RWPE1 (cell line): ENCODE measurements around the gene FGFR3.
A peak's percentile ranks its signal among the peaks of the same experiment; 100 is the strongest.

Experiments
- CTCF ChIA-PET: fragments of 350-600 bp; sonication (Branson Sonifier 250); formaldehyde crosslinking; extraction: SDS; loops from one replicate; lab custom pipeline; 2021; lab: Yijun Ruan, JAX
- POLR2A ChIA-PET: fragments of 400-600 bp; formaldehyde crosslinking; extraction: SDS; loops from one replicate; lab custom pipeline; 2020; ENCODE audit warnings: antibody characterized with exemption; ENCODE audit not compliant: low non-redundant PET; lab: Yijun Ruan, JAX
- DNase-seq: peaks from one replicate; pipeline ENCODE4 v3.0.0; 2012; ENCODE audit warnings: low spot score
- H3K27ac ChIP-seq: fragments of 450-650 bp; 2 replicates; pipeline ENCODE4 v1.5.1; 2017
- TF ChIP-seq, protein P1 (sequence below): fragments of 450-650 bp; conservative IDR thresholded peaks from 2 replicates; pipeline ENCODE4 v1.5.1; 2017; ENCODE audit warnings: low read depth, mild to moderate bottlenecking

Gene FGFR3

DNA sequence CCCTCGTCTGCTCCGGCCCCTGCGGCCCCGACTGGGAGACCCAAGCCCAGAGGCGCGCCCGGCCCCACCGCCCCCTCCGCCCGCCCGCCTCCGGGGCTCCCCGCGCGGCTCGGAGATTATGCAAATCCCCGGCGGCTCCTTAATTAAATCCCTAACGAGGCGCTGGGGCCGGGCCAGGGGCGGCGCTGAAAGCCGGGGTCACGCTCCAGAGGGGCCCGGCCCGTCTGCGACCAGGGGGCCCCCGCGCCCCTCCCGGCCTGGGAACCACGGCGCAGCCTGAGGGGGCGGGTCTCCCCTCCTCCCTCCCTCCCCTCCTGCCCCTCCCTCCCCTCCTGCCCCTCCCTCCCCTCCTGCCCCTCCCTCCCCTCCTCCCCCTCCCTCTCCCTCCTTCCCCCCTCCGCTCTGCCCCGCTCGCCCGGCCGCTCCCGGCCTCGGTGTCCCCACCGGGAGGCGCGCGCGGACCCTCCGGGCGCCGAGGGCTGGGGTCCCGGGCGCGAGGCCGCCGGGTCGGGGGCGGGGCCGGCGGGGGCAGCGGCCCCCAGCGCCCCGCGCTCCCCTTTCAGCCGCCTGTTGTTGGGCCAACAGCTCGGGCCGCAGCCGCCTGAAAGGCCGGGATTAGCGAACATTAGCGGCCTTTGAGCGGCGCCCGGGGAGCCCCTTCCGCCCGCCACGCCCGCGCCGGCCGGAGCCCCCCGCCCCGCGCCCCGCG, 25.9 kb upstream of the FGFR3 start:
- TF ChIP-seq, protein P1, sequence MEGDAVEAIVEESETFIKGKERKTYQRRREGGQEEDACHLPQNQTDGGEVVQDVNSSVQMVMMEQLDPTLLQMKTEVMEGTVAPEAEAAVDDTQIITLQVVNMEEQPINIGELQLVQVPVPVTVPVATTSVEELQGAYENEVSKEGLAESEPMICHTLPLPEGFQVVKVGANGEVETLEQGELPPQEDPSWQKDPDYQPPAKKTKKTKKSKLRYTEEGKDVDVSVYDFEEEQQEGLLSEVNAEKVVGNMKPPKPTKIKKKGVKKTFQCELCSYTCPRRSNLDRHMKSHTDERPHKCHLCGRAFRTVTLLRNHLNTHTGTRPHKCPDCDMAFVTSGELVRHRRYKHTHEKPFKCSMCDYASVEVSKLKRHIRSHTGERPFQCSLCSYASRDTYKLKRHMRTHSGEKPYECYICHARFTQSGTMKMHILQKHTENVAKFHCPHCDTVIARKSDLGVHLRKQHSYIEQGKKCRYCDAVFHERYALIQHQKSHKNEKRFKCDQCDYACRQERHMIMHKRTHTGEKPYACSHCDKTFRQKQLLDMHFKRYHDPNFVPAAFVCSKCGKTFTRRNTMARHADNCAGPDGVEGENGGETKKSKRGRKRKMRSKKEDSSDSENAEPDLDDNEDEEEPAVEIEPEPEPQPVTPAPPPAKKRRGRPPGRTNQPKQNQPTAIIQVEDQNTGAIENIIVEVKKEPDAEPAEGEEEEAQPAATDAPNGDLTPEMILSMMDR, result no peak
- DNase-seq, result no peak
- ChIA-PET CTCF (interaction anchor here (1.2 kb wide), 1 partner anchor 14 kb away, joined by 3 read pairs; no protein-coding TSS in a partner anchor), POLR2A (no interaction called here)
- peak overlapping the region; percentile 81 for H3K27ac ChIP-seq

DNA sequence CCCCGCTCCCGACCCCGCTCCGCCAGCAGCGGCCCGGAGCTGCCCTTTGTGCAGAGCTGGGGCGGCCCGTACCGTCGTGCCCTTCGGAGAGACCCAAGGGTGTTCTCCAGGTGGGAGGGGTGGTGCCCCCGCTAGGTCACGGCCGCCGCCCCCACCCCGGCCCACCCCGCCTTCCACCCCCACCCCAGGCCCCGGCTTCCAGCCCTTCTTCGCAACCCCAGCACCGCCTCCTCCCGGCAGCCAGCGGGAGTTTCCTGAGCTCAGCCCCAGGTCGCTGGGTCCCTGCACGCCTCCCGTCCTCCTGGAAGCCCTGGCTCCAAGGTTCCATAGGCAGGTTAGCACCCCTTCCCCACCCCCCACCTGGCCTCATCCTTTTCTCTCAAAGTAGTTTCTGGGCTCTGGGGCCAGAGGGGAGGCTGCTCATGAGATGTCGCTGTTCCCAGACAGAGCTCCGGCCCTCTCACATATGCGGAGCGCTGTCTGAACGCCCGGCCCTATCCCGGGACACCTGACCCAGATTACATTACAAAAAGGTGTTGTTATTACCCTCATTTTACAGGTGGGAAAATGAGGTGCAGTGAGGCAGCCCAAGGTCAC, 25.2 kb upstream of the FGFR3 start:
- ChIA-PET CTCF (interaction anchor here (1.2 kb wide), 1 partner anchor 13 kb away, joined by 3 read pairs; no protein-coding TSS in a partner anchor), POLR2A (no interaction called here)
- DNase-seq, result no peak
- H3K27ac ChIP-seq, result peak overlapping the region; percentile 81
- TF ChIP-seq, protein P1, result no peak; the same call in 1 of the 2 replicates

- DNase-seq, result no peak
- POLR2A ChIA-PET, result no interaction called here
- H3K27ac ChIP-seq, result peak overlapping the region; percentile 81
- TF ChIP-seq, protein P1, result no peak
- CTCF ChIA-PET, result interaction anchor here (0.6 to 1.2 kb wide), 2 partner anchors 13 to 130 kb away, joined by 3 read pairs; no protein-coding TSS in a partner anchor
Observed at GRCh38 chr4:1768367-1769034, 24.6 kb upstream of the FGFR3 start.

DNA sequence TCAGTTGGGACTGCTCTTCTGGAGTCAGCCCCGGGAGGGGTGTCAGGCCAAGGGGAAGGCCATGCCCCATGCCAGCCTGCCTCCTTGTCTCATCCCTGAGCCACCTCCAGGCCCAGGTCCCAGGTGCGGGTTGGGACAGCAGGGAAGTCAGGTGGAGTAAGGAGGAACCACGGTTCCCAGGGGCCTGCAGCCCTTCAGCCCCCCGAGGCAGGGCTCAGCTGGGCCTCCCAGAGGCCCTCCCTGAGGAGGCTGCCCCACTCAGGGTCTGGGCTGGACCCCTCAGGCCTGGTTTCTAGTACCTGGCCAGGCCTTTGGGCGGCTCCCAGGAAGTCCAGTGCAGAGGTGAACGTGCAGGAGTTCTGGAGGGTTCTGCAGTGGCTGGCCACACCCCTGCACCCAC, 23.4 kb upstream of the FGFR3 start:
- DNase-seq, result no peak
- TF ChIP-seq, protein P1, result no peak
- CTCF ChIA-PET, result interaction anchor here (0.6 kb wide), 1 partner anchor 379 kb away, joined by 5 read pairs; no protein-coding TSS in a partner anchor
- POLR2A ChIA-PET, result no interaction called here
- H3K27ac ChIP-seq, result peak overlapping the region; percentile 81

GRCh38 chr4:1770245-1770644, 22.8 kb upstream of the FGFR3 start:
- TF ChIP-seq, protein P1, result no peak
- no peak for DNase-seq
- CTCF ChIA-PET, result interaction anchor here (0.6 kb wide), 1 partner anchor 379 kb away, joined by 5 read pairs; no protein-coding TSS in a partner anchor
- peak overlapping the region; percentile 81; the same call in 1 of the 2 replicates for H3K27ac ChIP-seq
- POLR2A ChIA-PET, result no interaction called here

DNA sequence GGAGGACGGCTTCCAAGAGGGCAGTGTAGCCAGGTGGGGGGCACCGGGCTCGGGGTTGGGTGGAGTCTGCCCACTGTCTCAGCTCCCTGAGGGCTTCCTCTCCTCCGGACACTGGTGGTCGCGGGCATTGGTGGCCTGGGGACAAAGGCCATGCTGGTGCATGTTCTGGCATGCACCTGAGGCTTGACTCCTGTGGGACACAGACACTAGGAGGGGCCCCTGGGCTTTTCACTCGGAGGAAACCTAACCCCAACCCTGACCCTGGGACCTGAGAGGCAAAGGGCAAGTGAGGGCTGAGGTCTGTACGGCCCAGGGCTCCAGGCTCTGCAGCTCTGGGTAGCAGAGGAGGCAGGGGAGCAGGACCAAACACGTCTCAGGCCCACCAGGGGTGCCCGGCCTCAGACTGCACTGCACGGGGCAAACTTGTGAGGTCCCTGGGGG, 22.3 kb upstream of the FGFR3 start:
- no peak for DNase-seq
- peak overlapping the region; percentile 91; the same call in 1 of the 2 replicates for H3K27ac ChIP-seq
- TF ChIP-seq, protein P1, result no peak
- CTCF ChIA-PET, result no interaction called here
- POLR2A ChIA-PET, result no interaction called here
